ENCODE data around the gene AKAP6.

GRCh38 chr14:32559590-32559989, 230.5 kb downstream of the AKAP6 start:
- TF ChIP-seq POLR2AphosphoS5 (IDR thresholded peaks at IDR 0.05; ENCODE audit: low read depth, low read length) (no peak), TAF1 (IDR thresholded peaks at IDR 0.05; ENCODE audit: borderline replicate concordance, low read depth, low read length) (no peak)
